ENCODE data around the gene TXNIP.

DNA sequence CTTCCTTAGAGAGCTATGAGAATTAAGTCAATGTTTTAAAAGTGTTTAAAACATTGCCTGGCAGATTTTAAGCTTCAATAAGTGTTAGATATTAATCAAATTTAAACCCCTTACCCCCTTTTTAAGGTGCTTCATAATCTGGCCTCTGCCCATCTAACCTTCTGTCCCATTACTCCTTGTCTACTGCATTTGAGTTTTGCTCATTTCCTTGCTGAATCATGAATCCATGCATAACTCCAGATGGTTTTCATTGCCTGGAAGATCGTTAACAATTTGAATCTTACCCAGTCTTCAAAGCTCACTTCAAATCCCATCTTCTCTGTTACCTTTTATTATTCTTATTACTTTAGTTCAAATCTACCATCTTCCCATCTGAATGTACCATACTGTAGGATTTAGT is 20.5 kb upstream of the TXNIP start:
- no peak for TF ChIP-seq EZH2 (IDR thresholded peaks at IDR 0.05; ENCODE audit: low read depth)
- TF ChIP-seq, protein P1, sequence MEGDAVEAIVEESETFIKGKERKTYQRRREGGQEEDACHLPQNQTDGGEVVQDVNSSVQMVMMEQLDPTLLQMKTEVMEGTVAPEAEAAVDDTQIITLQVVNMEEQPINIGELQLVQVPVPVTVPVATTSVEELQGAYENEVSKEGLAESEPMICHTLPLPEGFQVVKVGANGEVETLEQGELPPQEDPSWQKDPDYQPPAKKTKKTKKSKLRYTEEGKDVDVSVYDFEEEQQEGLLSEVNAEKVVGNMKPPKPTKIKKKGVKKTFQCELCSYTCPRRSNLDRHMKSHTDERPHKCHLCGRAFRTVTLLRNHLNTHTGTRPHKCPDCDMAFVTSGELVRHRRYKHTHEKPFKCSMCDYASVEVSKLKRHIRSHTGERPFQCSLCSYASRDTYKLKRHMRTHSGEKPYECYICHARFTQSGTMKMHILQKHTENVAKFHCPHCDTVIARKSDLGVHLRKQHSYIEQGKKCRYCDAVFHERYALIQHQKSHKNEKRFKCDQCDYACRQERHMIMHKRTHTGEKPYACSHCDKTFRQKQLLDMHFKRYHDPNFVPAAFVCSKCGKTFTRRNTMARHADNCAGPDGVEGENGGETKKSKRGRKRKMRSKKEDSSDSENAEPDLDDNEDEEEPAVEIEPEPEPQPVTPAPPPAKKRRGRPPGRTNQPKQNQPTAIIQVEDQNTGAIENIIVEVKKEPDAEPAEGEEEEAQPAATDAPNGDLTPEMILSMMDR (conservative IDR thresholded peaks at IDR 0.05) = no peak
